SU-DHL-6 (cell line): ENCODE results near the gene PRXL2A.
A peak's percentile ranks its signal among the peaks of the same experiment; 100 is the strongest.

Experiments used
- H2AFZ ChIP-seq: fragments of 200-600 bp; sonication (generic); 2 replicates; pipeline ENCODE4 v1.6.1; 2014; ENCODE audit warnings: low read depth, mild to moderate bottlenecking, moderate library complexity, mixed read lengths, antibody characterized with exemption, low read length; ENCODE audit not compliant: severe bottlenecking
- H3F3A ChIP-seq: fragments of 200-600 bp; shearing (Covaris generic); 2 replicates; pipeline ENCODE4 v1.6.0; 2016; ENCODE audit warnings: antibody characterized with exemption, mild to moderate bottlenecking; ENCODE audit not compliant: insufficient read depth
- H3K27ac ChIP-seq: fragments of 200-600 bp; sonication (generic); 2 replicates; pipeline ENCODE4 v1.5.1; 2016; ENCODE audit warnings: low read depth, mild to moderate bottlenecking, low read length, moderate library complexity, mixed read lengths
- H3K27me3 ChIP-seq: fragments of 200-600 bp; sonication (generic), shearing (Covaris generic); 2 replicates; pipeline ENCODE4 v1.6.0; 2014; ENCODE audit warnings: mild to moderate bottlenecking, low read length
- H3K36me3 ChIP-seq: fragments of 200-600 bp; sonication (generic); 2 replicates; pipeline ENCODE4 v1.6.1; 2014; ENCODE audit warnings: mild to moderate bottlenecking, low read length, mixed read lengths
- H3K4me2 ChIP-seq: fragments of 300-600, 200-600 bp; shearing (Covaris generic), sonication (generic); 2 replicates; pipeline ENCODE4 v1.6.0; 2014; ENCODE audit warnings: low read length, low read depth, mild to moderate bottlenecking; ENCODE audit not compliant: poor library complexity, severe bottlenecking
- H3K4me3 ChIP-seq: fragments of 200-600 bp; sonication (generic); 2 replicates; pipeline ENCODE4 v1.5.1; 2014; ENCODE audit warnings: antibody characterized with exemption, low read length, mild to moderate bottlenecking, mixed read lengths; ENCODE audit not compliant: insufficient read depth, poor library complexity, severe bottlenecking
- H3K79me2 ChIP-seq: fragments of 200-600 bp; sonication (generic); 2 replicates; pipeline ENCODE4 v1.6.1; 2014; ENCODE audit warnings: mild to moderate bottlenecking, low read length, moderate library complexity; ENCODE audit not compliant: insufficient read depth
- H3K9ac ChIP-seq: fragments of 200-600 bp; sonication (generic); 2 replicates; pipeline ENCODE4 v1.7.0; 2014; ENCODE audit warnings: mild to moderate bottlenecking, low read length
- H3K9me2 ChIP-seq: fragments of 200-600 bp; sonication (generic); replicated peaks from 2 replicates; pipeline ENCODE4 v1.6.1; 2014; ENCODE audit warnings: low read length; ENCODE audit not compliant: insufficient read depth
- H3K9me3 ChIP-seq: fragments of 200-600 bp; sonication (generic); 2 replicates; pipeline ENCODE4 v1.6.1; 2014; ENCODE audit warnings: low read length, mixed read lengths; ENCODE audit not compliant: insufficient read depth
- H4K20me1 ChIP-seq: fragments of 200-600 bp; sonication (generic); 2 replicates; pipeline ENCODE4 v1.6.1; 2014; ENCODE audit warnings: low read depth, mild to moderate bottlenecking, antibody characterized with exemption, low read length, moderate library complexity, mixed read lengths
- CTCF ChIP-seq: fragments of 200-600 bp; sonication (generic); IDR thresholded peaks from one replicate; pipeline ENCODE4 v1.5.1; 2017; ENCODE audit warnings: antibody characterized with exemption, mild to moderate bottlenecking, low read length, moderate library complexity; ENCODE audit not compliant: insufficient read depth, poor library complexity, severe bottlenecking
- EZH2phosphoT487 ChIP-seq: fragments of 200-600 bp; sonication (generic), shearing (Covaris generic); conservative IDR thresholded peaks from 2 replicates; pipeline ENCODE4 v1.6.1; 2018; ENCODE audit warnings: mild to moderate bottlenecking, antibody characterized with exemption, low read length, moderate library complexity, mixed read lengths

Gene PRXL2A

GRCh38 chr10:80444646-80445319 is 36.4 kb downstream of the PRXL2A start:
- no peak overlapping the region for H3K27ac ChIP-seq
- H3K4me2 ChIP-seq, result no peak overlapping the region
- no peak overlapping the region for H3K4me3 ChIP-seq
- H3K9ac ChIP-seq, result no peak overlapping the region
- H3K79me2 ChIP-seq, result no peaks in the 10 kb centered on the region
- no peaks in the 10 kb centered on the region for H4K20me1 ChIP-seq
- H3K27me3 ChIP-seq, result no peaks in the 10 kb centered on the region
- no peak for TF ChIP-seq EZH2phosphoT487
- peak; percentile 49 for TF ChIP-seq CTCF
- H3K36me3 ChIP-seq, result no peaks in the 10 kb centered on the region
- H2AFZ ChIP-seq, result no peak overlapping the region
- no peaks in the 10 kb centered on the region for H3F3A ChIP-seq
- H3K9me3 ChIP-seq, result no peaks in the 10 kb centered on the region
- H3K9me2 ChIP-seq, result no peaks in the 10 kb centered on the region

- Histone ChIP-seq H3K9me3 (no peaks in the 10 kb centered on the region), H3K9me2 (no peaks in the 10 kb centered on the region), H3K36me3 (no peaks in the 10 kb centered on the region), H2AFZ (no peak overlapping the region), H3K79me2 (no peaks in the 10 kb centered on the region), H4K20me1 (no peaks in the 10 kb centered on the region), H3K27me3 (no peaks in the 10 kb centered on the region), H3K27ac (no peak overlapping the region), H3K4me3 (no peak overlapping the region), H3F3A (no peaks in the 10 kb centered on the region), H3K9ac (no peak overlapping the region), H3K4me2 (no peak overlapping the region)
- TF ChIP-seq EZH2phosphoT487 (no peak), CTCF (no peak)
Observed at GRCh38 chr10:80447436-80448190, 39.3 kb downstream of the PRXL2A start.

DNA sequence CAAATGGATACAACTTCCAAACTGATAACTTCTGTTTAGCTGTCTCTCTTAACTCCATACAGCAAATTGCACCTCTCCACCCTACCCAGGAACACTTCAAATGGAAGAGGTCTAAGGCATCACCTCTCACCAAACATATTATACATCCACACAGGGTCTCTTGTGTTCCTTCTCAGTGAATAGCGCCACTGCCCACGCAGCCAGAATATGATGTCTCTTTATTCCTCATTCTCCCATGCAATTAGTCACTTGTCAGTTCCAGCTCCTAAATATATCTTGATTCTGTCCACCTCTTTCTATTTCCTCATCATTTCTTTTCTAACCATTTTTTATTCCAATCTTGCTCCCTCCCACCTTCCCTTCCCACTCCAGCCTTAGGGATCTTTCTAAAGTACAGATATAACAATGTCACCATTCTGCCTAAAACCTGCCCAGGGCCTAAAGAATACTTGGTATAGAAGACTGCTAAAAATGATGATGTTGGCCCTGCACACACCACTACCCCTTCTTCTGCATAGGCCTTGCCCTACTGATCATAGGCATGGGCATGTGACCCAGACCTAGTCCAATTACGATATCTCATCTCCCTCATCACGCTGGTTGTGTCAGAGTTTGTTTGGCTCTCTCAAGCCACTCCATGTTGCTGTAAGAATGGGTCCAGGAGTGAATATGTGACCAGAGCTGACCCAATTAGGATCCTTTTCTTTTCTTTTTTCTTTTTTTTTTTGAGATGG is 40.0 kb downstream of the PRXL2A start:
- Histone ChIP-seq H3K27me3 (no peaks in the 10 kb centered on the region), H4K20me1 (no peaks in the 10 kb centered on the region), H3F3A (peaks cover 4% of the 10 kb centered on the region), H3K4me3 (no peak overlapping the region), H3K9ac (no peak overlapping the region), H3K9me3 (no peaks in the 10 kb centered on the region), H3K27ac (no peak overlapping the region), H3K9me2 (no peaks in the 10 kb centered on the region), H3K79me2 (no peaks in the 10 kb centered on the region), H3K4me2 (no peak overlapping the region), H2AFZ (no peak overlapping the region), H3K36me3 (no peaks in the 10 kb centered on the region)
- no peak for TF ChIP-seq CTCF
- TF ChIP-seq EZH2phosphoT487, result no peak
